GM13976 (cell line): Measurements from ENCODE around the gene UNC13C.

ENCODE experiments used
- DNase-seq: peaks from one replicate; pipeline ENCODE4 v3.0.0; 2012; ENCODE audit warnings: low spot score
- in situ Hi-C: fragments of 300-500 bp; cut with MboI; formaldehyde crosslinking; loops from one replicate; pipeline ENCODE4 v1.12.0; 2022; ENCODE audit warnings: low sequenced_read_pairs, mixed read lengths, inconsistent platforms; ENCODE audit not compliant: unreplicated experiment
- TF ChIP-seq, protein P1 (sequence below): IDR thresholded peaks from 2 replicates; pipeline ENCODE4 v1.5.1; 2012; ENCODE audit warnings: borderline replicate concordance, mild to moderate bottlenecking; ENCODE audit not compliant: insufficient read depth; ENCODE audit errors: extremely low read depth, missing control alignments, control extremely low read depth

Gene UNC13C

DNA sequence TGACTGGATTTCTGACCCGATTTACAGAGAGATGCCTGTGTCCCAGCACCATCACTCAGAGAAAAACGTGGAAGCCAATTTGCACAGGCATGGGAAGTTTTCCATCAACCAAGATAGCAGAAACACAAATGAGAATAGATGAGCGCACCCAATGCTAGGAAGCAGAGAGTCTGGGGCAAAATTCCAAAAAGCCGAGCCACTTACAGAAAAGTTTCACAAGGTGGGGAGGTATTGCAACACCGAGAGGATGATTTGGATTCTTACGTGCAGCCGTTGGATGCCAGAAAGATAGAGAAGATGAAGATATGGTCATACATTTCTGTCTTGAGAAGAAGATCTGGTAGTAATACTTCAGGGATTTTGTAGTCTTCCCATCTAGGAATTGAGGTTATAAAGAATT lies 57.4 kb downstream of the UNC13C start:
- TF ChIP-seq, protein P1, sequence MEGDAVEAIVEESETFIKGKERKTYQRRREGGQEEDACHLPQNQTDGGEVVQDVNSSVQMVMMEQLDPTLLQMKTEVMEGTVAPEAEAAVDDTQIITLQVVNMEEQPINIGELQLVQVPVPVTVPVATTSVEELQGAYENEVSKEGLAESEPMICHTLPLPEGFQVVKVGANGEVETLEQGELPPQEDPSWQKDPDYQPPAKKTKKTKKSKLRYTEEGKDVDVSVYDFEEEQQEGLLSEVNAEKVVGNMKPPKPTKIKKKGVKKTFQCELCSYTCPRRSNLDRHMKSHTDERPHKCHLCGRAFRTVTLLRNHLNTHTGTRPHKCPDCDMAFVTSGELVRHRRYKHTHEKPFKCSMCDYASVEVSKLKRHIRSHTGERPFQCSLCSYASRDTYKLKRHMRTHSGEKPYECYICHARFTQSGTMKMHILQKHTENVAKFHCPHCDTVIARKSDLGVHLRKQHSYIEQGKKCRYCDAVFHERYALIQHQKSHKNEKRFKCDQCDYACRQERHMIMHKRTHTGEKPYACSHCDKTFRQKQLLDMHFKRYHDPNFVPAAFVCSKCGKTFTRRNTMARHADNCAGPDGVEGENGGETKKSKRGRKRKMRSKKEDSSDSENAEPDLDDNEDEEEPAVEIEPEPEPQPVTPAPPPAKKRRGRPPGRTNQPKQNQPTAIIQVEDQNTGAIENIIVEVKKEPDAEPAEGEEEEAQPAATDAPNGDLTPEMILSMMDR: no peak
- in situ Hi-C loops: no loop called here
- DNase-seq: no peak

DNA sequence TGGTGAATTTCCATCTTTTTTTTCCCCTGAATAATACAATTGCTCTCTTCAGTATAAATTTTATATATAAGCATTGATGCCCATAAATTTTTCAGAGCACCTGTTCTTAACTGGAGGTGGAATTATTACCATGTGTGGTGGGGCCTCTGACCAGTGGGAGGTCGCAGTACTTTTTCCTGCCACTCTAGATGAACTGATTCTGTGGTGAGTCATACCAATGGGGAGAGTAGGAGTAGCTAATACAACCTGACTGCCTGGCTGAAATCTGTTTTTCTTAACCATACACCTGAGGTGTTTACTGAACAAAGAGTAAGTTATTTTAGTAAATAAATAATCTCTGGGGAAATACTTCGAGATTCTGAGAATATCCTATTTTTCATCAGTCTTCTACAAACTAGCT lies 67.2 kb downstream of the UNC13C start:
- DNase-seq: no peak
- in situ Hi-C loops: no loop called here
- TF ChIP-seq, protein P1: no peak

DNA sequence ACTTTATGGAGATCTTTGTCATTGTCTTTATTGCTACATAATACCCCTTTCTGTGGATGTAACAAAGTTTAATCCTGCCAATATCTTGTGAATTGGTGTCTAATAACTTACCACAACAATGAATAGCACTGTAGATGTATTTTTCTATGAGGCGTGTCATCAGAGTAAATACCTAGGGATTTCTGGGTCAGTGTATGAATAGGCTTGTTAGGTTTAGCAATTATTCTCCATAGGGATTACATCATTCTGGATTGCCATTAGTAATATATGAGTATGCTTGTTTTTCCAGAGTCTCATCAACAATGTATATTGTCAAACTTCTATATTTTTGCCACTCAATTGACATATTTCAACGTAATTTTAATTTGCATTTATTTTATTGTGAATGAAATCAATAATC lies 67.9 kb downstream of the UNC13C start:
- no peak for DNase-seq
- TF ChIP-seq, protein P1: no peak
- in situ Hi-C loops: no loop called here

DNA sequence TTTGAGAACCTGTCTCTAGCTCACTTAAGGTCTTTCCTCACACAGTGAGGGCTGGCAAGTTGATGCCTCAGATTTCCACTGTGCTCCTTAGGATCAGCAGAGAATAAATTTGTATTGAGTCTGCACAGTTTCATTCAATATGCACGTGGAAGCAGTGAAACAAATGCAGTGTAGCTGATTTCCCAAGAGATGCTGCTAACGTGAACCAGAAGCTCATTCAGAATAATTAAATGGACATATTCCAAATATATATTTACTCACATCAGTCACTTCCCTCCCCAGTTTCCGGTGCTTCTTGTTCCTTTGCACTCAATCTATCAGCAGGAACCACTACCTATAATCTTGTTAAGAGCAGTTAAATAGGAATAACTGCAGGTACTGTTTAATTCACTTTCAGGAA lies 86.1 kb downstream of the UNC13C start:
- DNase-seq: no peak
- in situ Hi-C loops: no loop called here
- TF ChIP-seq, protein P1: no peak

DNA sequence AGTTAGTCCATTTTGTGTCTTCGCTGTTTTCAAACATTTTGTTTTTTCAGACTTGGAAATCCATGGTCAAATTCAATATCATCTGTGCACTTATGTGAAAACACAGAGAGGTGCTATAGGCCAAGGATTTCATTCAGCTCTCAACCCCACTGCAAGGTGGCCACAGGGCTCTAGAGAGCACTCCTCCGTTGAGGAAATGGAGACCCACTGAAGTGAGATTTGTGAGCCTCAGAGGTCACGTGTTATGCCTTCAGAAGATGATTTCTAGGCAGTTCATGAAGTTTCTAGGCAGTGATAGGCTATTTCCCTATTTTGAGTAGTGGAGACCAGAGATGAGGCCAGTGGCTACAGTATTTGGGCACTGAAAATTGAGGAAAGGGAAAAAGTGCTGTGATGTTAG lies 88.2 kb downstream of the UNC13C start:
- no peak for DNase-seq
- in situ Hi-C loops: no loop called here
- TF ChIP-seq, protein P1: no peak

DNA sequence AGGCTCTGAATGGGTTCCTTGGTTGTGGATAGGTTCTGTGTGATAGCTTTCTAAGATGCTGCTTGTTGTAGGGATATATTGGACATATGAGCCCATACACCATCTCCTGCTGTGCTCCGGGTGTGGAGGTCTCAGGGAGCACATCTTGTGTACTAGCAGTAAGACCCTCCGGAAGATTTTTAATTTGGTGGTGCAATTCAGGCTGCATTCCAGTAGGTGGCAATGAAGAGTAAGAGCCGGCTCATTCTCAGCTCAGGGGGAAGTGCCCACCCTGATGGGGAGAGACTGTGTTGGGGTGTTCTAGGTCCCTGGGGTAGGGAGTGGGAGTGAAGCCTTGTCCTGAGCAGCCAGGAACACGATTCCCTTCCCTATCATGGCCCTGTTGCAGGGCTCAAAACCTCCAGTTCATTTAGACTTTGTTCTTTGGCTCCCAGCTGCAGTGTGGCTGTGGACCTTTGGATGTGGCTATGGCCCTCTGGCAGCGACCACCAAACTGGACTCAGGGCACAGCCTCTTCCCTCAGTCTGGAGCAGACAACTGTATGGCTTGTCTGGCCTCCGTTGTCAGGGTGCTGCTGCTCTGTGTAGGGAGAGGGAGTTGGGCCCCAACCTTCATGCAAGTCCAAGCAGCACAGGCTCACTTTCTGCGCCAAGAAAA lies 104.7 kb downstream of the UNC13C start:
- TF ChIP-seq, protein P1: peak; percentile 49
- DNase-seq: peak; percentile 27
- in situ Hi-C loops: loop anchor here (10.0 kb wide), 1 partner anchor 1022 kb away; no protein-coding TSS in a partner anchor

DNA sequence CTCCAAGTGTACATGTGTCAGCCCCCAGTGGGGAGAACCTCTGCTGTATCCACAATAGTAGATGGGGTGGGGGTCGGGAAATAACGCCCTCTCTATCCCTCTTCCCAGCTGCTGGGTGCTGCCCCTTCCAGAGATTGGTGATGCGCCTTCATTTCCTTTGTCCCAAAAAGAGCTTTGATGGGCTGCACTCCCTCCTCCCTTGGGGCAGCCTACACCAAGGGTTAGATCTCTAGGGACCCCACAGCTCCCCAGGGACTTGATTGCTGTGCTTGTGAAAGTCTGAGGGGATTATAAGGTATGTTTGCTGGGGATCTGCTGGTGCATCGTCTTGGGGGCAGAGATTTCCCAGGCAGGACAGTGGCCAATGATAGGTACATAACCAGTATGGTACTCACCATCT lies 105.3 kb downstream of the UNC13C start:
- TF ChIP-seq, protein P1: no peak
- in situ Hi-C loops: loop anchor here (10.0 kb wide), 1 partner anchor 1021 kb away; no protein-coding TSS in a partner anchor
- no peak for DNase-seq
